NT2/D1 (cell line): ENCODE data around the gene GDE1.

Experiments
- SUZ12 ChIP-seq: IDR thresholded peaks from 2 replicates; pipeline ENCODE4 v1.6.1; 2011; ENCODE audit not compliant: insufficient read length, insufficient read depth; ENCODE audit errors: extremely low read depth
- YY1 ChIP-seq: IDR thresholded peaks from 2 replicates; pipeline ENCODE4 v1.6.1; 2011; ENCODE audit not compliant: insufficient read length, insufficient read depth
- ZNF274 ChIP-seq: IDR thresholded peaks from 2 replicates; pipeline ENCODE4 v1.6.1; 2011; ENCODE audit warnings: mild to moderate bottlenecking, low read depth, low read length

DNA sequence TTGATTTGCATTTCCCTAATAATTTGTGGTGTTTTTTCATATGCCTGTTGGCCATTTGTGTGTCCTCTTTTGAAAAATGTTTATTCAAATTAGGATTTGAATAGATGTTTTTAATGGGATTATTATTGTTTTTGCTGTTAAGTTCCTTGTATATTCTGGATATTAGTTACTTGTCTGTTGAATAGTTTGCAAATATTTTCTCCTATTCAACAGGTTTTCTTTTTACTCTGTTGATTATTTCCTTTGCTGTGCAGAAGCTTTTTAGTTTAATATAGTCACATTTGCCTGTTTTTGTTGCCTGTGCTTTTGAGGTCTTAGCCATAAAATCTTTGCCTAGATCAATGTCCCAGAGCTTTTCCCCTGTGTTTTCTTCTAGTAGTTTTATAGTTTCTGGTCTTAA, 9.6 kb downstream of the GDE1 start:
- no peak for TF ChIP-seq ZNF274
- TF ChIP-seq YY1: no peak
- TF ChIP-seq SUZ12: no peak
